SU-DHL-6 (cell line): ENCODE results near the gene LSP1.

ENCODE experiments used
- H2AFZ ChIP-seq: fragments of 200-600 bp; sonication (generic); 2 replicates; pipeline ENCODE4 v1.6.1; 2014; ENCODE audit warnings: low read depth, mild to moderate bottlenecking, moderate library complexity, mixed read lengths, antibody characterized with exemption, low read length; ENCODE audit not compliant: severe bottlenecking
- H3F3A ChIP-seq: fragments of 200-600 bp; shearing (Covaris generic); 2 replicates; pipeline ENCODE4 v1.6.0; 2016; ENCODE audit warnings: antibody characterized with exemption, mild to moderate bottlenecking; ENCODE audit not compliant: insufficient read depth
- H3K27ac ChIP-seq: fragments of 200-600 bp; sonication (generic); 2 replicates; pipeline ENCODE4 v1.5.1; 2016; ENCODE audit warnings: low read depth, mild to moderate bottlenecking, low read length, moderate library complexity, mixed read lengths
- H3K27me3 ChIP-seq: fragments of 200-600 bp; sonication (generic), shearing (Covaris generic); 2 replicates; pipeline ENCODE4 v1.6.0; 2014; ENCODE audit warnings: mild to moderate bottlenecking, low read length
- H3K36me3 ChIP-seq: fragments of 200-600 bp; sonication (generic); 2 replicates; pipeline ENCODE4 v1.6.1; 2014; ENCODE audit warnings: mild to moderate bottlenecking, low read length, mixed read lengths
- H3K4me2 ChIP-seq: fragments of 300-600, 200-600 bp; shearing (Covaris generic), sonication (generic); 2 replicates; pipeline ENCODE4 v1.6.0; 2014; ENCODE audit warnings: low read length, low read depth, mild to moderate bottlenecking; ENCODE audit not compliant: poor library complexity, severe bottlenecking
- H3K4me3 ChIP-seq: fragments of 200-600 bp; sonication (generic); 2 replicates; pipeline ENCODE4 v1.5.1; 2014; ENCODE audit warnings: antibody characterized with exemption, low read length, mild to moderate bottlenecking, mixed read lengths; ENCODE audit not compliant: insufficient read depth, poor library complexity, severe bottlenecking
- H3K79me2 ChIP-seq: fragments of 200-600 bp; sonication (generic); 2 replicates; pipeline ENCODE4 v1.6.1; 2014; ENCODE audit warnings: mild to moderate bottlenecking, low read length, moderate library complexity; ENCODE audit not compliant: insufficient read depth
- H3K9ac ChIP-seq: fragments of 200-600 bp; sonication (generic); 2 replicates; pipeline ENCODE4 v1.7.0; 2014; ENCODE audit warnings: mild to moderate bottlenecking, low read length
- H3K9me2 ChIP-seq: fragments of 200-600 bp; sonication (generic); replicated peaks from 2 replicates; pipeline ENCODE4 v1.6.1; 2014; ENCODE audit warnings: low read length; ENCODE audit not compliant: insufficient read depth
- H3K9me3 ChIP-seq: fragments of 200-600 bp; sonication (generic); 2 replicates; pipeline ENCODE4 v1.6.1; 2014; ENCODE audit warnings: low read length, mixed read lengths; ENCODE audit not compliant: insufficient read depth
- H4K20me1 ChIP-seq: fragments of 200-600 bp; sonication (generic); 2 replicates; pipeline ENCODE4 v1.6.1; 2014; ENCODE audit warnings: low read depth, mild to moderate bottlenecking, antibody characterized with exemption, low read length, moderate library complexity, mixed read lengths
- EZH2phosphoT487 ChIP-seq: fragments of 200-600 bp; sonication (generic), shearing (Covaris generic); conservative IDR thresholded peaks from 2 replicates; pipeline ENCODE4 v1.6.1; 2018; ENCODE audit warnings: mild to moderate bottlenecking, antibody characterized with exemption, low read length, moderate library complexity, mixed read lengths
- TF ChIP-seq, protein P1 (sequence below): fragments of 200-600 bp; sonication (generic); IDR thresholded peaks from one replicate; pipeline ENCODE4 v1.5.1; 2017; ENCODE audit warnings: antibody characterized with exemption, mild to moderate bottlenecking, low read length, moderate library complexity; ENCODE audit not compliant: insufficient read depth, poor library complexity, severe bottlenecking

Gene LSP1

GRCh38 chr11:1929621-1930461, 77.0 kb downstream of the LSP1 start:
- H3K9me2 ChIP-seq = no peaks in the 10 kb centered on the region
- no peak overlapping the region for H3K4me3 ChIP-seq
- no peaks in the 10 kb centered on the region for H3K36me3 ChIP-seq
- no peaks in the 10 kb centered on the region for H3K9me3 ChIP-seq
- H4K20me1 ChIP-seq = no peaks in the 10 kb centered on the region
- TF ChIP-seq EZH2phosphoT487 = no peak
- TF ChIP-seq, protein P1, sequence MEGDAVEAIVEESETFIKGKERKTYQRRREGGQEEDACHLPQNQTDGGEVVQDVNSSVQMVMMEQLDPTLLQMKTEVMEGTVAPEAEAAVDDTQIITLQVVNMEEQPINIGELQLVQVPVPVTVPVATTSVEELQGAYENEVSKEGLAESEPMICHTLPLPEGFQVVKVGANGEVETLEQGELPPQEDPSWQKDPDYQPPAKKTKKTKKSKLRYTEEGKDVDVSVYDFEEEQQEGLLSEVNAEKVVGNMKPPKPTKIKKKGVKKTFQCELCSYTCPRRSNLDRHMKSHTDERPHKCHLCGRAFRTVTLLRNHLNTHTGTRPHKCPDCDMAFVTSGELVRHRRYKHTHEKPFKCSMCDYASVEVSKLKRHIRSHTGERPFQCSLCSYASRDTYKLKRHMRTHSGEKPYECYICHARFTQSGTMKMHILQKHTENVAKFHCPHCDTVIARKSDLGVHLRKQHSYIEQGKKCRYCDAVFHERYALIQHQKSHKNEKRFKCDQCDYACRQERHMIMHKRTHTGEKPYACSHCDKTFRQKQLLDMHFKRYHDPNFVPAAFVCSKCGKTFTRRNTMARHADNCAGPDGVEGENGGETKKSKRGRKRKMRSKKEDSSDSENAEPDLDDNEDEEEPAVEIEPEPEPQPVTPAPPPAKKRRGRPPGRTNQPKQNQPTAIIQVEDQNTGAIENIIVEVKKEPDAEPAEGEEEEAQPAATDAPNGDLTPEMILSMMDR = no peak
- H3K4me2 ChIP-seq = no peak overlapping the region
- no peak overlapping the region for H3K27ac ChIP-seq
- no peak overlapping the region for H2AFZ ChIP-seq
- no peak overlapping the region for H3K9ac ChIP-seq
- no peaks in the 10 kb centered on the region for H3K79me2 ChIP-seq
- H3F3A ChIP-seq = no peaks in the 10 kb centered on the region
- no peaks in the 10 kb centered on the region for H3K27me3 ChIP-seq

- Histone ChIP-seq H3K9ac (no peak overlapping the region), H3K27ac (no peak overlapping the region), H3K36me3 (no peaks in the 10 kb centered on the region), H3K79me2 (no peaks in the 10 kb centered on the region), H3F3A (no peaks in the 10 kb centered on the region), H3K27me3 (no peaks in the 10 kb centered on the region), H3K9me3 (no peaks in the 10 kb centered on the region), H2AFZ (no peak overlapping the region), H3K4me2 (no peak overlapping the region), H3K9me2 (no peaks in the 10 kb centered on the region), H4K20me1 (no peaks in the 10 kb centered on the region), H3K4me3 (no peak overlapping the region)
- no peak for TF ChIP-seq EZH2phosphoT487
- TF ChIP-seq, protein P1 = no peak
Observed at GRCh38 chr11:1930462-1930830, 77.6 kb downstream of the LSP1 start.

- H3K9ac ChIP-seq = no peak overlapping the region
- H3K9me3 ChIP-seq = no peaks in the 10 kb centered on the region
- no peak overlapping the region for H2AFZ ChIP-seq
- H4K20me1 ChIP-seq = no peaks in the 10 kb centered on the region
- TF ChIP-seq, protein P1 = no peak
- TF ChIP-seq EZH2phosphoT487 = no peak
- no peaks in the 10 kb centered on the region for H3F3A ChIP-seq
- no peaks in the 10 kb centered on the region for H3K9me2 ChIP-seq
- no peaks in the 10 kb centered on the region for H3K79me2 ChIP-seq
- H3K27me3 ChIP-seq = no peaks in the 10 kb centered on the region
- no peak overlapping the region for H3K4me2 ChIP-seq
- no peak overlapping the region for H3K4me3 ChIP-seq
- no peak overlapping the region for H3K27ac ChIP-seq
- H3K36me3 ChIP-seq = no peaks in the 10 kb centered on the region
Observed at GRCh38 chr11:1931341-1932104, 78.6 kb downstream of the LSP1 start.
